Measurements from ENCODE around the gene SMYD4. TPM values are rescaled to one million over a fixed set of nuclear protein-coding genes. Genes with fewer than 3 reads are reported as not detected.

Gene SMYD4
- total RNA-seq, 1 experiment from 2014 or later: 9.3 TPM

DNA sequence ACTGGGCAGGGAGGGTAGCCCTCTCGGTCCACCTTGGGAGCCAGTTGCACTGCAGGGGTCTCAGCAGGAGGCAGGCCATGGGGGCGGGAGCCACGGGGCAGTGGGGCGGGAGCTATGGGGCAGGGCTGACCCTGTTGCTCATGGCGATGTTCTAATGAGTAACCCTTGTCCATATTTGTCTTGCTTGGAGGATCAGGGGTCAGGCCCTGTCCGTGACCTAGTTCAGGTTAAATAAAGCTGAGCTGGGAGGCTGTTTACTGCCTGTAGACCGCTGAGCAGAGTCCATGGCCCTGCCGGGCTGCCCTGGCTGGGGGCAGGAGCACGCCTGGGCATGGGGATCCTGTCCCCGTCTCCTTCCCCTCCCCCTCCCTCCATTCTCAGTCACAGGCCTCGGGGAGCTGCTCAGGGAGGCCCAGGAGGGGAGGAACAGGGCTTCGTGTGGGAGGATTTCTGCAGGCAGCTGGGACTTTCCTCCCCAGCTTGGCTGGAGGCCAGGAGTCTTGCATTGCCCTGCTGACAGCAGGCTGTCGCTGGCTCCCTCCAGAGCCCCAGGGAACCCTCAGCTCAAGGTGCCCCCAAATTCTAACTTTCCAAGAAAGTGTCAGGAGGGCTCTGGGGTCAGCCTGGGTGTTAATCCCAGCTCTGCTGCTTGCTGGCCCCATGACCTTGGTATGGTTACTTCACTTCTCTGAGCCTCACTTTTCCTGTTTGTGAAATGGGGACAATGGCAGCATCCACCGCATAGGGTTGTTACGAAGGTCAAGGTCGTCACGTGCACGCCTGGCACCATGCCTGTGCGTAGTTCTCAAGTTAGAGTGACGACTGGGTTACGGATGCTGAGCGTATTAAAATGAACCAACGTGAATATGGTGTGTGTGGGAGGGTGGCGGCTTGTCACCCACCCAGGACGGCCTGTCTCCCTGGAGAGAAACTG, 93.1 kb downstream of the SMYD4 start:
- ATAC-seq: no peak
- Histone ChIP-seq H3F3A (ENCODE audit: low read length, unreplicated experiment) (no peaks in the 10 kb centered on the region), H3K79me2 (ENCODE audit: low read length) (no peaks in the 10 kb centered on the region), H2AFZ (ENCODE audit: low read length) (no peak overlapping the region), H3K9me2 (replicated peaks; ENCODE audit: low read length) (no peaks in the 10 kb centered on the region), H3K27me3 (ENCODE audit: low read length) (no peaks in the 10 kb centered on the region), H3K9ac (ENCODE audit: low read length) (no peak overlapping the region), H3K4me1 (ENCODE audit: insufficient read depth, low read length) (no peaks in the 10 kb centered on the region), H3K36me3 (ENCODE audit: low read depth, low read length) (no peaks in the 10 kb centered on the region), H4K20me1 (ENCODE audit: low read length) (no peaks in the 10 kb centered on the region), H3K4me3 (ENCODE audit: low read length) (no peak overlapping the region), H3K4me2 (ENCODE audit: low read length) (no peak overlapping the region), H3K9me3 (ENCODE audit: low read length) (no peaks in the 10 kb centered on the region), H3K27ac (ENCODE audit: low read length) (no peak overlapping the region)
- TF ChIP-seq EZH2 (IDR thresholded peaks at IDR 0.05; ENCODE audit: low read length, unreplicated experiment) (no peak), EZH2phosphoT487 (IDR thresholded peaks at IDR 0.05; ENCODE audit: borderline replicate concordance, low read length) (no peak)
- TF ChIP-seq, protein P1, sequence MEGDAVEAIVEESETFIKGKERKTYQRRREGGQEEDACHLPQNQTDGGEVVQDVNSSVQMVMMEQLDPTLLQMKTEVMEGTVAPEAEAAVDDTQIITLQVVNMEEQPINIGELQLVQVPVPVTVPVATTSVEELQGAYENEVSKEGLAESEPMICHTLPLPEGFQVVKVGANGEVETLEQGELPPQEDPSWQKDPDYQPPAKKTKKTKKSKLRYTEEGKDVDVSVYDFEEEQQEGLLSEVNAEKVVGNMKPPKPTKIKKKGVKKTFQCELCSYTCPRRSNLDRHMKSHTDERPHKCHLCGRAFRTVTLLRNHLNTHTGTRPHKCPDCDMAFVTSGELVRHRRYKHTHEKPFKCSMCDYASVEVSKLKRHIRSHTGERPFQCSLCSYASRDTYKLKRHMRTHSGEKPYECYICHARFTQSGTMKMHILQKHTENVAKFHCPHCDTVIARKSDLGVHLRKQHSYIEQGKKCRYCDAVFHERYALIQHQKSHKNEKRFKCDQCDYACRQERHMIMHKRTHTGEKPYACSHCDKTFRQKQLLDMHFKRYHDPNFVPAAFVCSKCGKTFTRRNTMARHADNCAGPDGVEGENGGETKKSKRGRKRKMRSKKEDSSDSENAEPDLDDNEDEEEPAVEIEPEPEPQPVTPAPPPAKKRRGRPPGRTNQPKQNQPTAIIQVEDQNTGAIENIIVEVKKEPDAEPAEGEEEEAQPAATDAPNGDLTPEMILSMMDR (conservative IDR thresholded peaks at IDR 0.05; ENCODE audit: low read depth, low read length): no peak
- no TSS peak for BruUV-seq (replicated peaks)
- POLR2A ChIA-PET (ENCODE audit: unreplicated experiment): no interaction called here
- CTCF ChIA-PET: no interaction called here
- intact Hi-C loops (cut with micrococcal nuclease): no loop called here
- no peak for DNase-seq

DNA sequence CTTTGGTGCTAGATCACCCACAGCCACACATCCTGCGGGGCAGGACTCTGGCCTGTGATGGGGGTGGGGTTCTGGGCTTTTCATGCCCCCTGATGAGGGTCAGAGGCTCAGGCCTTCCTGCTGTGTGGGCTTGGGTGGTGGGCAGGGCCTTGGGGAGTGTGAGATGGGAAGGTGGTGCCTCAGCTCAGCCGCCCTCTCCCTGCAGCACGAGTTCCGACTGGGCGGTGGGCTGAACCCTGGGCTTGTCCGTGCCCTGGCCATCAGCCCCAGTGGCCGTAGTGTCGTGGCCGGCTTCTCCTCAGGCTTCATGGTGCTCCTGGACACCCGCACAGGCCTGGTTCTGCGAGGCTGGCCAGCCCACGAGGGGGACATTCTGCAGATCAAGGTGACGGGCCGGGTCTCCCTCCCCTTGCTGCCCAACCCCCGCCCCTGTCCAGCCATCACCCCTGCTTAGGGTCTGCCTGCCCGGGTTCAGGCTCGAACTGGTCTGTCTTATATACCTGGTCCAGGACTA, 93.8 kb downstream of the SMYD4 start:
- Histone ChIP-seq H3K4me1 (ENCODE audit: insufficient read depth, low read length) (no peaks in the 10 kb centered on the region), H3K4me2 (ENCODE audit: low read length) (no peak overlapping the region), H3K27ac (ENCODE audit: low read length) (no peak overlapping the region), H2AFZ (ENCODE audit: low read length) (no peak overlapping the region), H3K79me2 (ENCODE audit: low read length) (no peaks in the 10 kb centered on the region), H3K4me3 (ENCODE audit: low read length) (no peak overlapping the region), H3K9me2 (replicated peaks; ENCODE audit: low read length) (no peaks in the 10 kb centered on the region), H3K9me3 (ENCODE audit: low read length) (no peaks in the 10 kb centered on the region), H3F3A (ENCODE audit: low read length, unreplicated experiment) (no peaks in the 10 kb centered on the region), H4K20me1 (ENCODE audit: low read length) (no peaks in the 10 kb centered on the region), H3K9ac (ENCODE audit: low read length) (no peak overlapping the region), H3K27me3 (ENCODE audit: low read length) (no peaks in the 10 kb centered on the region), H3K36me3 (ENCODE audit: low read depth, low read length) (no peaks in the 10 kb centered on the region)
- intact Hi-C loops (cut with micrococcal nuclease): no loop called here
- TF ChIP-seq EZH2phosphoT487 (IDR thresholded peaks at IDR 0.05; ENCODE audit: borderline replicate concordance, low read length): no peak
- TF ChIP-seq, protein P1 (conservative IDR thresholded peaks at IDR 0.05; ENCODE audit: low read depth, low read length): no peak
- no peak for TF ChIP-seq EZH2 (IDR thresholded peaks at IDR 0.05; ENCODE audit: low read length, unreplicated experiment)
- ChIA-PET POLR2A (ENCODE audit: unreplicated experiment) (no interaction called here), CTCF (no interaction called here)
- BruUV-seq (replicated peaks): no TSS peak
- no peak for DNase-seq
- ATAC-seq: no peak

DNA sequence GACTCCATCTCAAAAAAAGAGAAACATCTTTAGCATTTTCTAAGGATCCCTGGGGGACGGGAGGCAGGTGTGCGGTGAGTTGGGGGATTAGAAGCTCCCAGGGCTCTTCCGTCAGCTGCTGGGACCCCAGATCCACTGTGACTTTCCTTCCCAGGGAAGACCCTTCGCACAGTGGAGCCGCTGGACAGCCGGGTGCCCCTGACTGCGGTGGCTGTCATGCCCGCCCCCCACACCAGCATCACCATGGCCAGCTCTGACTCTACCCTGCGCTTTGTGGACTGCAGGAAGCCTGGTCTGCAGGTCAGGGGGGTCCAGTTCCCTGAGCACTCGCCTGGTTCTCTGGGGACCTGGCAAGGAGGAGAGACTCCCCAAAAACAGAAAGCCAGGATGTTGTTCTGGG, 94.3 kb downstream of the SMYD4 start:
- no peak for ATAC-seq
- H3K9ac ChIP-seq (ENCODE audit: low read length): no peak overlapping the region
- no TSS peak for BruUV-seq (replicated peaks)
- H3K36me3 ChIP-seq (ENCODE audit: low read depth, low read length): no peaks in the 10 kb centered on the region
- H3F3A ChIP-seq (ENCODE audit: low read length, unreplicated experiment): no peaks in the 10 kb centered on the region
- no peak overlapping the region for H3K4me2 ChIP-seq (ENCODE audit: low read length)
- ChIA-PET POLR2A (ENCODE audit: unreplicated experiment) (no interaction called here), CTCF (no interaction called here)
- no peaks in the 10 kb centered on the region for H3K9me3 ChIP-seq (ENCODE audit: low read length)
- H4K20me1 ChIP-seq (ENCODE audit: low read length): no peaks in the 10 kb centered on the region
- intact Hi-C loops (cut with micrococcal nuclease): no loop called here
- TF ChIP-seq, protein P1 (conservative IDR thresholded peaks at IDR 0.05; ENCODE audit: low read depth, low read length): no peak
- TF ChIP-seq EZH2 (IDR thresholded peaks at IDR 0.05; ENCODE audit: low read length, unreplicated experiment): no peak
- no peak for TF ChIP-seq EZH2phosphoT487 (IDR thresholded peaks at IDR 0.05; ENCODE audit: borderline replicate concordance, low read length)
- no peak overlapping the region for H3K4me3 ChIP-seq (ENCODE audit: low read length)
- no peak overlapping the region for H3K27ac ChIP-seq (ENCODE audit: low read length)
- no peak overlapping the region for H2AFZ ChIP-seq (ENCODE audit: low read length)
- H3K4me1 ChIP-seq (ENCODE audit: insufficient read depth, low read length): no peaks in the 10 kb centered on the region
- H3K27me3 ChIP-seq (ENCODE audit: low read length): no peaks in the 10 kb centered on the region
- no peak for DNase-seq
- no peaks in the 10 kb centered on the region for H3K9me2 ChIP-seq (replicated peaks; ENCODE audit: low read length)
- no peaks in the 10 kb centered on the region for H3K79me2 ChIP-seq (ENCODE audit: low read length)

Measured in PC-3 (cell line).